Measurements from ENCODE around the gene DENND10.

GRCh38 chr10:119132521-119133345 lies 28.8 kb downstream of the DENND10 start:
- no peak for TF ChIP-seq CTCF (IDR thresholded peaks at IDR 0.05)
- TF ChIP-seq POLR2A (IDR thresholded peaks at IDR 0.05), result no peak
- TF ChIP-seq POLR2AphosphoS5 (IDR thresholded peaks at IDR 0.05), result no peak
- no peak for TF ChIP-seq EP300 (IDR thresholded peaks at IDR 0.05; ENCODE audit: low read depth)

Measured in transverse colon (tissue), 4 donors.